Measurements from ENCODE around the gene PRSS2. TPM values are rescaled to one million over a fixed set of nuclear protein-coding genes. Genes with fewer than 3 reads are reported as not detected.

Gene PRSS2
- total RNA-seq, 2 experiments from 2014 or later: not detected

GRCh38 chr7:142809671-142810070 is 38.9 kb downstream of the PRSS2 start:
- ChIA-PET CTCF (interaction anchor here (0.6 to 6.6 kb wide), 7 partner anchors 8 to 571 kb away, joined by 3 to 79 read pairs (median 8); no protein-coding TSS in a partner anchor), POLR2A (interaction anchor here (0.6 to 7.5 kb wide), 3 partner anchors 12 to 483 kb away, joined by 11 to 154 read pairs (median 95); no protein-coding TSS in a partner anchor)

- ChIA-PET POLR2A (interaction anchor here (0.6 to 7.5 kb wide), 5 partner anchors 13 to 492 kb away, joined by 3 to 154 read pairs (median 4); no protein-coding TSS in a partner anchor), CTCF (interaction anchor here (0.6 to 6.6 kb wide), 24 partner anchors 9 to 506 kb away, joined by 3 to 79 read pairs (median 4); no protein-coding TSS in a partner anchor)
Observed at GRCh38 chr7:142811154-142811737, 40.5 kb downstream of the PRSS2 start.

- ChIA-PET POLR2A (interaction anchor here (0.5 to 7.5 kb wide), 3 partner anchors 15 to 28 kb away, joined by 3 to 95 read pairs (median 5); no protein-coding TSS in a partner anchor), CTCF (interaction anchor here (1.0 to 3.0 kb wide), 5 partner anchors 11 to 489 kb away, joined by 4 to 16 read pairs (median 7); no protein-coding TSS in a partner anchor)
Observed at GRCh38 chr7:142812437-142813215, 41.9 kb downstream of the PRSS2 start.

- ChIA-PET CTCF (interaction anchor here (1.0 to 1.6 kb wide), 4 partner anchors 15 to 490 kb away, joined by 4 to 7 read pairs (median 5); no protein-coding TSS in a partner anchor), POLR2A (interaction anchor here (1.4 to 7.5 kb wide), 2 partner anchors 16 to 23 kb away, joined by 5 to 95 read pairs; no protein-coding TSS in a partner anchor)
Observed at GRCh38 chr7:142813226-142813625, 42.5 kb downstream of the PRSS2 start.

GRCh38 chr7:142813699-142814098 is 42.9 kb downstream of the PRSS2 start:
- ChIA-PET CTCF (interaction anchor here (1.0 to 1.6 kb wide), 4 partner anchors 16 to 490 kb away, joined by 4 to 7 read pairs (median 5); no protein-coding TSS in a partner anchor), POLR2A (interaction anchor here (1.4 kb wide), 1 partner anchor 17 kb away, joined by 5 read pairs; no protein-coding TSS in a partner anchor)

- ChIA-PET CTCF (interaction anchor here (1.1 kb wide), 1 partner anchor 17 kb away, joined by 5 read pairs; no protein-coding TSS in a partner anchor), POLR2A (no interaction called here)
Observed at GRCh38 chr7:142814451-142814850, 43.7 kb downstream of the PRSS2 start.

- ChIA-PET POLR2A (no interaction called here), CTCF (interaction anchor here (0.7 kb wide), 1 partner anchor 280 kb away, joined by 3 read pairs; no protein-coding TSS in a partner anchor)
Observed at GRCh38 chr7:142815134-142815533, 44.4 kb downstream of the PRSS2 start.

- CTCF ChIA-PET: interaction anchor here (1.0 to 1.2 kb wide), 2 partner anchors 37 to 162 kb away, joined by 3 to 4 read pairs; partner anchors contain the start of gene EPHB6
- POLR2A ChIA-PET: no interaction called here
Observed at GRCh38 chr7:142817506-142817905, 46.7 kb downstream of the PRSS2 start.

GRCh38 chr7:142819530-142819929 is 48.8 kb downstream of the PRSS2 start:
- POLR2A ChIA-PET: no interaction called here
- CTCF ChIA-PET: no interaction called here

GRCh38 chr7:142822714-142823113 is 51.9 kb downstream of the PRSS2 start:
- ChIA-PET POLR2A (no interaction called here), CTCF (no interaction called here)

Other genes starting within 250 kb of the PRSS2 start
- gene PRSS1, start 21.5 kb upstream of the PRSS2 start, total RNA-seq: not detected
- 1 to 10 TPM; 5.4 to 5.6 TPM for gene EPHB6, start 84.1 kb downstream of the PRSS2 start, total RNA-seq
- gene TRPV6, start 114.8 kb downstream of the PRSS2 start, total RNA-seq: not detected
- gene TRPV5, start 162.8 kb downstream of the PRSS2 start, total RNA-seq: not detected
- not detected for gene LLCFC1, start 168.5 kb downstream of the PRSS2 start, total RNA-seq
- gene KEL, start 191.4 kb downstream of the PRSS2 start, total RNA-seq: under 1 TPM; 0.10 to 0.25 TPM